GM19239 (cell line): ENCODE results near the gene BAG1.
A peak's percentile ranks its signal among the peaks of the same experiment; 100 is the strongest.

Source experiments
- DNase-seq: peaks from one replicate; pipeline ENCODE4 v3.0.0; 2011; ENCODE audit warnings: low spot score; ENCODE audit not compliant: insufficient read length
- FAIRE-seq: peaks from 2 replicates; lab custom pipeline; 2011; peaks lifted over from hg19 to GRCh38; lab: Jason Lieb, UNC

Gene BAG1

GRCh38 chr9:33246269-33246860, 18.1 kb downstream of the BAG1 start:
- no peak for DNase-seq
- FAIRE-seq: no peak

GRCh38 chr9:33245341-33245740, 19.2 kb downstream of the BAG1 start:
- no peak for DNase-seq
- no peak for FAIRE-seq

- FAIRE-seq (no peak), DNase-seq (no peak)
Observed at GRCh38 chr9:33244137-33244784, 20.2 kb downstream of the BAG1 start.

GRCh38 chr9:33242609-33243134, 21.8 kb downstream of the BAG1 start:
- no peak for DNase-seq
- FAIRE-seq: no peak

DNA sequence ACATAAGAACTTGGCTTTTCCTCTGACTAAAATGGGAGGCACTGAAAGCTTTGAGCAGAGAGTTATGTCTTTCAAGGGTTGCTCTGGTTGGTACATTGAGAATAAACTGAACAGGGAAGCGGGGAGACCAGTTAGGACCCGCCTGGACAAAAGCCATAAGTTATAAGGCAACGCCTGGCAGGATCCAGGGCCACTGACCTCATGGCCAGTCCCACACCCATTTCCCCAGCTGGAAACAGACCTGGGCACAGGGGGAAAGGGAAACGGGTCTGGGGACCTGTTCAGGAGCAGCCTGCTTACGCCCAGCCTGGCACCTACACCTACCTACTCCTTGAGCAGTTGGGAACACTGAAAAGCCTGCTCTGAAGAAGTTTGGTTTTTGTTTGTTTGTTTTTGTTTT, 23.2 kb downstream of the BAG1 start:
- FAIRE-seq (no peak), DNase-seq (no peak)

- FAIRE-seq (no peak), DNase-seq (no peak)
Observed at GRCh38 chr9:33239921-33240320, 24.6 kb downstream of the BAG1 start, which contains the start of gene SPINK4. SPINK4 (plus strand) TSS chr9:33240167; CDS start chr9:33240209, 42 bp downstream.

DNA sequence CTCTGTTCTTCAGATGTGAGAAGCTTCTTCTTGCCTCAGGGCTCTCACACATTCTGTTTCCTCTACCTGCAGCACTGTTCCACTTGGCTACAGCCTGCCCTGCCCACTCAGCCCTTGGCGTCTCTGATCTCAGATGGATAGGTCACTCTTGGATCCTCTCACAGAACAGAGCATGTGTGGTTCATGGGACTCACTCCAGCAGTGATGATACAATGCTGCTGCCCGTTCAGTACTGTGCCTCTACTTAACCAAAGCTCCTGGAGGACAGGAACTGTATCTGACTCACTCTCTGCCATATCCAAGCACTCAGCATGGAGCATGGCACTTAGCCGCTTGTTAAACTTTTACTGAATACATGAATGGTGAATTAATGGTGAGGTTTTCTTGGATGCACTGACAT, 27.9 kb downstream of the BAG1 start:
- FAIRE-seq: no peak
- DNase-seq: no peak

DNA sequence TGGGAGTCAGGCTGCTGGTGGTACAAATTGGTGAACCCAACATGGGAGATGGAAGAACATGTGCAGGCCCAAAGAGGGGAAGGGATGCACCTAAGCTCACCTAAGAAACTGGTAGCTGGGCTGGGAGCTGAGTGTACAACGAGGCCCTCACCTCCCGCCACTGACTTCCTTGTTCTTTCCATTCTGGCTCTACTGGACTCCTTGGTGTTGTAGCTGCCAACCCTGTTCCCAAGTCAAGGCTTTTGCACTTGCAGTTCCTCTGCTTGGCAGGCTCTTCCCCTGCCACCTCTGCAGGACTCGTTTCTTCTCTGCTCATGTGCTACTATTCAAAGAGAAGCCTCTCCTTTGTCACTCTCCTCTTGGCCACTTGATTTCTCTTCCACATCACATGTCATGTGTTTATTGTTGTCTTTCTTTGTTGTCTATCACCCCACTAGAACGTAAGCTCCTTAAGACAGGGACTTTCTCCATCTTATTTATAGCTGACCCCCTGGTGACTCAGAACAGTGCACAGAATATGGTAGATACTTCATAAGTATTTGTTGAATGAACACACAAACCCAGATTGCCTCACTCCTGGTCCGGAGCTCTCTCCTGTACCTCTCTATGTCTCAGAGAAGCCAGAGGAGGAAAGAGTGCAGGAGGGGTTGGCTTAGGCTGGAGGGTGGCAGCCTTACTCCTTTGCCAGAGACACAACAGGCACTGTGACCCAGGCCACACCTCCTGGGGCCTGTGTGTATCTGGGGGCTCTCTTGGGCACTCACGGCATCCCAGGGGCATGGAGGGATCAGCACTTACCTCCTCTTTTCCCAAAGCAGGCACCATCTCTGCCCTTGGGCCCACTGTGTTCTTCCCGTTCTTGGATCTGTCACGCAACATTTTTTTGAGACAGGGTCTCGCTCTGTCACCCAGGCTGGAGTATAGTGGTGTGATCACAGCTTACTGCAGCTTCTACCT, 29.7 kb downstream of the BAG1 start:
- DNase-seq: no peak
- FAIRE-seq: no peak

DNA sequence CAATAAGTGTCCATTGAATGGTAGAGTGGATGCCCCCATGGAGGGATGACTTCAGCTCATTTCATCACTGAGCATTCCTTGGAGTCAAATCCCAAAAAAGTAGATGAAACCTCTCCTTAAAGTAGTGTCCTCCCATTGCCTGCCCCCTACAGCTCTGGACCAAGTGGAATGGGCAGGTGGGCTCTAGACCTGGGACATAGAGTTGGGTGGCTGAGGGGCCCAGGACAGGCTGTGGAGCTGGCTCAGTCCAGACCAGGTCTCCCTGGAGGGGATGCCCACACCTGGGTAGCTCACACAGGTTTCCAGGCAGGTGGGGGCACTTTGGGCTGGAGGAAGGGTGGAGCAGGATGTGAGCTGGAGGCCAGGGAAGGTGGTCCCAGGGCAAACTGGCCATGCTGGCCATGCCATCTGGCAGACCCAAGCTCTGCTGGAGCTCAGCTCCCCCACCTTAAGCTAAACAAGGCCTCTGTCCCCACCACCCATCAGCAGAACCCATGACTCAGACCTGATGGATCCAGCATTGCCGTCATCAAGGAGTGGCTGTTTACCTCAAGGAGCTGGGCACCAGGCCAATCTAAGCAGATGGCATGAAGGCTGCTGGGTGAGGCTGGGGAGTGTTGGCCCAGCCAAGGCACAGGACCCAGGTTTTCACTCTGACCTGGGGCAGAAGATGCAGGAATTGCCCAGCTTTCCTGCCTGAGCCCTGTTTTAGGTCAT, 30.7 kb downstream of the BAG1 start:
- DNase-seq (no peak), FAIRE-seq (no peak)

DNA sequence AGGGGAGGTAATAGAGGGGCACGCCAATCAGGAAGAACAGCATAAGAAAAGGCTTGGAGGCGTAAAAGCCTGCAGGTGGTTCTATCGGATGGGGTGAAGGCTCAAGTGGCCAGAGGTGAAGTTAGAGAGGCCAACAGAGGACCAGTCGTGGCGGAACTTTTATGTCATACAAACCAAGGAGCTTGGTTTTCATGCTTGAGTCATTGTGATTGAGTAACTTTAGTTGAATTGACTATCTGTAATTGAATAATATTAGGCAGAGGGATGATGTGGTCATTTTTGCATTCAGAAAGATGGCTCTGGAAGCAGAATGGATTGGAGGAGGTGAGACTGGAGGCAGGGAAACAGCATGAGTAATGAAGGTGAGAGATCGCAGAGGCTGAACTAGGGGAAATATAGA, 31.7 kb downstream of the BAG1 start:
- FAIRE-seq (no peak), DNase-seq (no peak)

DNA sequence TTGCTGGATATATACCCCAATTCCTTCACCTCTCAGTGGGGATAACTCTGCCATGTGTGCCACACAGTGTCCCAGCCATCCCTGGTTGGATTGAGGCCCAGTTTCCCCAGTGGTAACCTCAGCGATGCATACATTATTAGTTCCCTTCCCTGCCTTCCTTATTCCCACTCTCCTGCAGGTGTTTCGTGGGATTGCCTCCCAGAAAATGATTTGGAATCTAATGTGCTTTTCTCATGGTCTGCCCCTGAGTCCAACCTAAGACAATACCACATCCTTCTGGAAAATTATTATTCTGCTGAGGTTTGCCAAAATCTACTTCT, 32.9 kb downstream of the BAG1 start:
- DNase-seq (no peak), FAIRE-seq (no peak)

DNA sequence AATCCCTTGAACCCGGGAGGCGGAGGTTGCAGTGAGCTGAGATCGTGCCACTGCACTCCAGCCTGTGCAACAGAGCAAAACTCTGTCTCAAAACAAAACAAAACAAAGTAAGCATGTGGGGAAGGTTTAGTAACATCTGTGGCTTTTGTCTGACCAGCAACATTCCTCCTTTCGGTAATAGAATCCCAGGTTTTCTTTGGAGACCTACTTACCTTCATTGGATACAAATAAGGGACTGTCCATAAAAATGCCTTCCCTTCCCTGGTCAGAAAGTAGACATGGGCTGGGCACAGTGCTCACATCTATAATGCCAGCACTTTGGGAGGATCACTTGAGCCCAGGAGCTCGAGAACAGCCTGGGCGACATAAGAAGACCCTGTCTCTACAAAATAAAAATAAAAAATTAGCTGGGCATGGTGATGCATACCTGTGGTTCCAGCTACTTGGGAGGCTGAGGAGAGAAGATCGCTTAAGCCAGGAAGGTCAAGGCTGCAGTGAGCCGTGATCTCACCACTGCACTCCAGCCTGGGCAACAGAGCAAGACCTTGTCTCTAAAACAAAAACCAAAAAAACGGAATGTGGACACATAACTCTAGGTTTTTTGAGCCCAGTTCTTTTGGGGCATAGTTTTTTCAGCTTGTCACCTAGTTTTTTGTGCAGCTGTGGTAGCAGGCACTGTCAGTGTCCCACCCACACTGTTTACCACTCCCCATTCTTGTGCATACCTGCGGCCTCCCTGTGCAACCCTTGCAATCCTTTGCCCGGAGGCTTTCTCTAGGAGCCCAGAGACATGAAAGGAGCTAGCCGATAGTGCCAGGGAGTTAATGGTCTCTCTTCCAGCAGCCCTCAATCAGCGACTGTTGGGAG, 33.5 kb downstream of the BAG1 start:
- DNase-seq (no peak), FAIRE-seq (no peak)

DNA sequence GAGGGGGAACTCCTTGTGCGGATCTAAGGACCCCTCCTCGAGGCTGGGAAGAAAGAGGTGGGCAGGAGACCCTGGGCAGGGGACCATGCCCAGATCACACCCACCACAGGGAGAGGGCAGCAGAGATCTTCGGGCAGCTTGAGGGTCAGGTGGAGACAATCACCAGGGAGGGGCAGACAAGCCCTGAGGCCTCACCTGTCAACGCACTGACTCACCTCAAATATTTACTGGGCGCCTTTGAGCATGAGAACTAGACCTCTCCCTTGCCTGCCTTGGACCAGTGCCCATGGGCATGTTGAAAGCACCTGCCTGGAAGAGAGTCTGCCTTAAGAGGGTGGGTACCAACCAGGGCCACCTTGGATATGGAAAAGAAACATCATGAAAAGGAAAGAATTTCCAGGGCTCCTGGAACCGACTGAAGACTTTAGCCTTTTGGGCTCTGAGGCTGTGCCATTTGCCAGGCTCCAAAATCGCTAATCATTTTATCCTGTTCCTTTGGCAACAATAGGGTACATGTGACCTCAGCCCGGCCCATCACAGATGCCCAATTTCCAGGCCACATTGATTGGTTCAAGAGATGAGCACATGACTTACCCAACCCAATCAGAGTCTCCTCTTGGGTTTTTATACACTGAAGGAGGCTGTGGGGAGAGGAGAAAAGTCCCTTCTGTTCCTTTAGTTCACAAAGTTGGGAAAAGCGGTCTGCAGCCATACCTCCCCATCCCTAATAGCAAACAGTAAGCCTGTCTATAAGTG, 35.0 kb downstream of the BAG1 start:
- no peak for DNase-seq
- FAIRE-seq: no peak

DNA sequence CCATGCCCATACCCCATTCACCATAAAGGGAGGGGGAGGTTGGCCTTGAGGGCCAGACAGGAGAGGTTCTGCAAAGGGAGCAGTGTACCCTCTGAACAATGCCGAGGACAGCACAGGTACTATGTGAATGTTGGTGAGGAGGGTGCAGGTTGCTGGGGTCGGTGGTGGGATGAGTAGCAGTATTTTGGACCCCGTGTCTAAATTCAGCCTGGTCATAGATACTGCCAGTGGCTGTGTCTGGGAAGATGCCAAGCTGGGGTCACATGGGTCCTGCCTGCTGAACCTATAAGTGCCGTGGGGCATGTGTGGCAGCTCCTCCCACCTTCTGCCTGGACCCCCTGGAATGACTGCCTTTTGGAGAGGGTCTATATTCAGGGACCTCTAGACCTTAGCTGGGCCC, 35.9 kb downstream of the BAG1 start:
- DNase-seq (no peak), FAIRE-seq (no peak)

DNA sequence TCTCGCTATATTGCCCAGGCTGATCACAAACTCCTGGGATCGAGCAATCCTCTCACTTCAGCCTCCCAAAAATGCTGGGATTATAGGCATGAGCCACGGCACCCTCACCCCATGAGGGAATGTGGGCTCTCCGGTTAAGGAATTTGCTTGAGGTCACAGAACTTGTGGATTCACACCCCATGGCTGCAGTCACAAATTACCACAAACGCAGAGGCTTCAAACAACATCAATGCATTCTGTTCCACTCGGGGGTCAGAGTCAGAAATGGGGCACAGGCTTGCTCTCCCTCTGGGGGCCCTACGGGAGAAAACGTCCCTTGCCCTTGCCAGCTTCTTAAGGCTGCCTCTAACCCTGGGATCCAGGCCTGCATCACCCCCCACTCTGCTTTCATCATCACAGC, 36.8 kb downstream of the BAG1 start:
- FAIRE-seq (no peak), DNase-seq (no peak)

DNA sequence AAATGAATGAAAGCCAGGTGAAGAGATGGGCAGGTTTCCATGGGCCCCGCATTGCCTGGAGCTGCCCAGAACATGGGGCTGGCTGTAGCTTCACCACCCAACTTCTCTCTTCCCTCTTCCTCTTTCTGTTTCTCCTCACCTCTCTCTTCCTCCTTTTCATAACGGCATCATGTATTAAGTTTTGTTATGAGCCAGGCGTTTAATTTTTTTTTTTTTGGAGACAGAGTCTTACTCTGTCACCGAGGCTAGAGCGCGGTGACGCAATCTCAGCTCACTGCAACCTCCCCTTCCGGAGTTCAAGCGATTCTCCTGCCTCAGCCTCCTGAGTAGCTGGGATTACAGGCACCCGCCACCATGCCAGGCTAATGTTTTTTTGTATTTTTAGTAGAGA, 37.5 kb downstream of the BAG1 start:
- FAIRE-seq: peak; percentile 66
- no peak for DNase-seq

DNA sequence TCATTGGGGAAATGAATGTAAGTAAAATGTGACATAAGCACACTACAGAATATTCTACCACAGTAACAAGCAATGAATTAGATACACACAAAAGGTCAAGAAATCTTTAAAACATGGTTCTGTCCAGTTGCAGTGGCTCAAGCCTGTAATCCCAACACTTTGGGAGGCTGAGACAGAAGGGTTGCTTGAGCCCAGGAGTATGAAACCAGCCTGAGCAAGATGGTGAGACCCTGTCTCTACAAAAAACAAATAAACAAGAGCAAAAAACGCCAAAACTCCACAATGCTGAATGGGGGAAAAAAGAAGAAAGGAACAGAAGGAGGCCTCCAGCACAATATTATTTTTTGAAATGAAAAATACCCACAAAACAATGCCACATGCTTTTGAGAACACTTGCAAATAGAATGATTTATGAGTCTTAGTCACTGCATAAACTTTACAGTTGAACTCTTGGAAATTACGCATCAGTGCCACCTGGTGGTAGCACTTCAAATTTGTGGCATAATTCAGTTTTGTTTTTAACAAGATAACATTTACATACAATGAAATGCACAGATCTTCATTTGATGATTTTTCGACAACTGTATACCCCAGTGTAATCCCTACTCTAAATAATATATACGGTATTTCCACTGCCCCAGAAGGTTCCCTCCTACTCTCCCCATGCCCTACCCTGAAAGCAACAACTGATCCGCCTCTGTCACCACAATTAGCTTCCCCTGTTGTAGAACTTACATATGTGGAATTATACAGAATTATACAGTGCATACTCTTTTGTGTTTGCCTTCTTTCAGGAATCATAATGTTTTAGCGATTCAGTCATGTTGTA, 39.0 kb downstream of the BAG1 start:
- peak; percentile 78 for FAIRE-seq
- no peak for DNase-seq

- no peak for FAIRE-seq
- DNase-seq: no peak
Observed at GRCh38 chr9:33223696-33224095, 40.8 kb downstream of the BAG1 start.
